ENCODE data around the gene RSPH10B2.
"Not testable (repeated sequence)": the region's sequence is repeated elsewhere in the genome, so short reads cannot be mapped to it uniquely, and the experiment has no call there.

DNA sequence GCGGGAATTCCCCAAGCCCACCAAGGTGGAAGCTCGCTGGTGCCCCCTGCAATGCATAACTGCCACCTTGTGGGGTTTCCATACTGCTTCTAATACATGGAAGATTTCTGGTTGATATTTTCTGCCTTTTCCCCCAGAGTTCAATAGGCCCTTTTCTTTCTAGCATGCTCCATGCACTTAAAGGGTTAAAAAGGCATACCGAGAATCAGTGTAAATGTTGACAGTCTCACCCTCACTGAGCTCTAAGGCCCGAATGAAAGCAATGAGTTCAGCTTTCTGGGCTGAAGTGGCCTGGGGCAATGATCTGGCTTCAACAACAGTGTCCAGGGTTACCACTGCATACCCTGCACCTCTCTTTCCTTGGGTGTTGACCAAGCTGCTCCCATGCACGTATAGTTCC lies 89.2 kb downstream of the RSPH10B2 start:
- not testable (repeated sequence) for TF ChIP-seq POLR2A (IDR thresholded peaks at IDR 0.05; ENCODE audit: low read length); GATA1 (IDR thresholded peaks at IDR 0.05; ENCODE audit: low read depth, low read length)

All from erythroblast (primary cell).